Measurements from ENCODE around the gene RHBDF2. TPM values are rescaled to one million over a fixed set of nuclear protein-coding genes. Genes with fewer than 3 reads are reported as not detected.
"Not testable (repeated sequence)": the region's sequence is repeated elsewhere in the genome, so short reads cannot be mapped to it uniquely, and the experiment has no call there.

Gene RHBDF2
- total RNA-seq, 1 experiment from 2014 or later: 5.1 TPM

DNA sequence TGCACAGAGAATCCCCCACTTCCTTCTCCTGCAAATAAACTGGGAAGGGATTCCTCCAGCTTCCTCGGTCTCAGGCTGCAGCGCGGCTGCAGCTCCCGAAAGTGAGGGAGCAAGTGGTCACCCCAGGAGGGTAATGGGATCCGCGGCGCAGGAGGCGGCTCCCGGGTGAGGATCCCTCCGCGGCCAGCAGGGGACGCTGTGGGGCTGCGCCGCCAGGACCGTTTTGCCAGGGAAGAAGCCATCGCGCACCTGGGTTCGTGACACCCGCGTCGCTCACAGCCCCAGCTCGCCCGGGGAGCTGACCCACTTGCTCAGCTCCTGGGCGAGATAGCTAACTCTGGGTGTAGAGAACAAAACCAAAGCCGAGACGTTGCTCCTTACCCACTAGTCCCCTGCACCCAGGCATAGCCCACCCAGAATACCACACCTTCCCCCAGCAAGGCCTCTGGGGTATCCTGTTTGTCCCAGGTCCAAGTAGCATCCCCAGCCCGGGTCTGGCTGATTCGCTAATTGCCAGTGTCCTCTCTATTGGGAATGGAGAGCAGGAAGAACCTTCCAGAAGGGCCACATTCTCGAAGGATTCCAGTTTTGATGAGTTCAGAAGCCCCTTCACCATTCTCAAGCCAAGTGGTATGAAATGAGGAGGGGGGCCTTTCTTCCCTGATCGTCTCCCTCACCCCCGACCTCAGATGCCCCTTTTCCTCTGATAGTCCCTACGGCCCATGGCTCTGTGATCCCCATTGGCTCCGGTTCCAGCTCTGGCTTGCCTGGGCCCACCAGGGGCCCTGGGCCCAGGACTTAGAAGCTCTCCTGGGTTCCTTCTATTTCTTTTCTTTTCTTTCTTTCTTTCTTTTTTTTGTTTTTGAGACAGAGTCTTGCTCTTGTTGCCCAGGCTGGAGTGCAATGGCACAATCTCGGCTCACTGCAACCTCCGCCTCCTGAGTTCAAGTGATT, 22.1 kb upstream of the RHBDF2 start:
- peak; percentile 89 for DNase-seq
- Histone ChIP-seq H3K36me3 (ENCODE audit: insufficient read depth, low read length) (no peaks in the 10 kb centered on the region), H4K20me1 (ENCODE audit: insufficient read depth, low read depth, low read length) (no peaks in the 10 kb centered on the region), H3K9me2 (replicated peaks; ENCODE audit: insufficient read depth, low read length) (no peaks in the 10 kb centered on the region), H3K27ac (ENCODE audit: low read length) (no peak overlapping the region), H3K4me3 (ENCODE audit: low read length) (no peak overlapping the region), H3K27me3 (ENCODE audit: low read length) (no peaks in the 10 kb centered on the region), H3K9ac (ENCODE audit: low read length) (0 out of 2 replicates have a peak overlapping the region, but pooled peaks have one; percentile 15), H3K4me2 (ENCODE audit: low read depth, low read length, poor library complexity, severe bottlenecking) (no peak overlapping the region), H3K79me2 (ENCODE audit: low read length) (no peaks in the 10 kb centered on the region), H3K9me3 (ENCODE audit: low read length) (no peaks in the 10 kb centered on the region), H3K4me1 (ENCODE audit: low read length) (peaks cover 14% of the 10 kb centered on the region), H2AFZ (ENCODE audit: low read length) (no peak overlapping the region)

DNA sequence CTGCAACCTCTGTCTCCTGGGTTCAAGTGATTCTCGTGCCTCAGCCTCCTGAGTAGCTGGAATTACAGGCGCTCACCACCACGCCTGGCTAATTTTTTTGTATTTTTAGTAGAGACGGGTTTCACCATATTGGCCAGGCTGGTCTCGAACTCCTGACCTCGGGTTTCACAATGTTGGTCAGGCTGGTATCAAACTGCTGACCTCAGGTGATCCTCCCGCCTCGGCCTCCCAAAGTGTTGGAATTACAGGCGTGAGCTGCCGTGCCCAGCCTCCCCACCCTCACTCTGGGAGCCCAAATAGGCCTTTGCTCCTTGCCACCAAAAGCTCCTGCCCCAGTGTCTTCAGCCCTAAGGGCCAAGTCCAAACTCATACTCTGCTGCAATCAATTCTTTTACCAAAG, 20.5 kb upstream of the RHBDF2 start:
- not testable (repeated sequence) for H3K27me3 ChIP-seq (ENCODE audit: low read length); H3K9me3 ChIP-seq (ENCODE audit: low read length); H3K9ac ChIP-seq (ENCODE audit: low read length); H4K20me1 ChIP-seq (ENCODE audit: insufficient read depth, low read depth, low read length); DNase-seq; H2AFZ ChIP-seq (ENCODE audit: low read length); H3K4me3 ChIP-seq (ENCODE audit: low read length); H3K9me2 ChIP-seq (replicated peaks; ENCODE audit: insufficient read depth, low read length); H3K36me3 ChIP-seq (ENCODE audit: insufficient read depth, low read length); H3K27ac ChIP-seq (ENCODE audit: low read length); H3K4me2 ChIP-seq (ENCODE audit: low read depth, low read length, poor library complexity, severe bottlenecking); H3K79me2 ChIP-seq (ENCODE audit: low read length); H3K4me1 ChIP-seq (ENCODE audit: low read length)

DNA sequence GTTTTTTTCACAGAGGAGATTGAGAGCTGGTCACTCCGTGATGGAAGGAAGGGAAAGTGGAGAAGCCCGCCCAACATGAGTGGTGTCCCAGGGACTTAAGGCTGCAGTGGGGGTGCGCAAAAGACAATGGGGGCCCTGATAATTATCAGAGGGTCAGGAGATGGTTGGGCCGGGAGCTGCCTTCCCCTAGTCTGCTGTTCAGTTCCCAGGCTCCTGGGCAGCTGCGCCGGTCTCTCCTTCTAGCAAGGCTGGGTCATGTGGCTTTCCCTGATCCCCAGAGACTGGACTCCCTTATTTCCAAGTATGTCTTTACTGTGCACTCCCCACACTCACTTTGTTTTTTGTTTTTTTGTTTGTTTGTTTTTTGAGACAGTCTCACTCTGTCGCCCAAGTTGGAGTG, 20.0 kb upstream of the RHBDF2 start:
- Histone ChIP-seq H2AFZ (ENCODE audit: low read length) (no peak overlapping the region), H3K27me3 (ENCODE audit: low read length) (no peaks in the 10 kb centered on the region), H3K4me3 (ENCODE audit: low read length) (no peak overlapping the region), H3K9me2 (replicated peaks; ENCODE audit: insufficient read depth, low read length) (no peaks in the 10 kb centered on the region), H3K36me3 (ENCODE audit: insufficient read depth, low read length) (no peaks in the 10 kb centered on the region), H3K27ac (ENCODE audit: low read length) (no peak overlapping the region), H3K4me2 (ENCODE audit: low read depth, low read length, poor library complexity, severe bottlenecking) (no peak overlapping the region), H3K9me3 (ENCODE audit: low read length) (no peaks in the 10 kb centered on the region), H4K20me1 (ENCODE audit: insufficient read depth, low read depth, low read length) (no peaks in the 10 kb centered on the region), H3K4me1 (ENCODE audit: low read length) (peaks cover 3% of the 10 kb centered on the region), H3K79me2 (ENCODE audit: low read length) (no peaks in the 10 kb centered on the region), H3K9ac (ENCODE audit: low read length) (no peak overlapping the region)
- no peak for DNase-seq

DNA sequence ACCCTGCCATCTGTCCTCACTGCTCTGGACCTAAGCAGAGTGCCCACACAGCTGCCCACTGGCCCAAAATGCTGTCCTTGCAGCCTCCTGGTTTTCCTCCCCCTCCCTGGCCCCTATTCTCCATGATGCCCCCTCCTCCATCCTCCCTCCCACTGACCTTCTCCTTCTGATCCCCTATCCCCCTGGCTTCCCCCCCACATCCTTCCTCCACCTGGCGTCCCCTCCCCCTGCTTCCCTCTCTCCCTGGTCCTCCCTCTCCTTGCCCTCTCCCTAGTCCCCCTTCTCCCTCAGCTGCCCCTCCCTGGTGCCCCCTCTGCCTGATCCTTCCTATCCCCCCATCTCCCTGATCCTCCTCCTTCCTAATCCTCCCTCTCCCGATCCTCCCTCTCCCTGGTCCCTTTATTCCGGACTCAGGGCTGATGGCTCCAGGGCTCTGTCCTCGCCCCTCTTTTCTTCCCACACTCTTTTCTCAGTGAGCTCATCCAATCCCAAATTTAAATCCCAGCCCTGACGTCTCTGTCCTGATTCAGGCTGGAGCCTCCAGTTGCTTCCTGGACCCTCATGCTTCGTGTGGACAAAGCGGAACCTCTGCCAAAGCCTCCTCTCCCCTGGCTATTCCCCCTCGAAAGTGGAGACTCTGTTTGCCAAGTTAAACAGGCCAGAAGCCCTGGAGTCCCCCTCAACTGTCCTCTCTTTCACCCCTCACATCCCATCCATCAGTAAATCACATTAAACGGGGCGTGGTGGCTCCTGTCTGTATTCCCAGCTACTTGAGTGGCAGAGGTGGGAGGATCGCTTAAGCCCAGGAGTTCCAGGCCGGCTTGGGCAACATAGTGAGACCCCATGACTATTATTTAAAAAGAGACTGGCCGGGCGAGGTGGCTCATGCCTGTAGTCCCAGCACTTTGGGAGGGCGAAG, 18.1 kb upstream of the RHBDF2 start:
- Histone ChIP-seq H3K36me3 (ENCODE audit: insufficient read depth, low read length) (no peaks in the 10 kb centered on the region), H3K9me3 (ENCODE audit: low read length) (no peaks in the 10 kb centered on the region), H3K27ac (ENCODE audit: low read length) (no peak overlapping the region), H3K79me2 (ENCODE audit: low read length) (no peaks in the 10 kb centered on the region), H3K4me2 (ENCODE audit: low read depth, low read length, poor library complexity, severe bottlenecking) (no peak overlapping the region), H3K9ac (ENCODE audit: low read length) (no peak overlapping the region), H4K20me1 (ENCODE audit: insufficient read depth, low read depth, low read length) (no peaks in the 10 kb centered on the region), H3K4me1 (ENCODE audit: low read length) (peaks cover 3% of the 10 kb centered on the region), H3K9me2 (replicated peaks; ENCODE audit: insufficient read depth, low read length) (no peaks in the 10 kb centered on the region), H3K27me3 (ENCODE audit: low read length) (no peaks in the 10 kb centered on the region), H3K4me3 (ENCODE audit: low read length) (no peak overlapping the region), H2AFZ (ENCODE audit: low read length) (no peak overlapping the region)
- DNase-seq: no peak

DNA sequence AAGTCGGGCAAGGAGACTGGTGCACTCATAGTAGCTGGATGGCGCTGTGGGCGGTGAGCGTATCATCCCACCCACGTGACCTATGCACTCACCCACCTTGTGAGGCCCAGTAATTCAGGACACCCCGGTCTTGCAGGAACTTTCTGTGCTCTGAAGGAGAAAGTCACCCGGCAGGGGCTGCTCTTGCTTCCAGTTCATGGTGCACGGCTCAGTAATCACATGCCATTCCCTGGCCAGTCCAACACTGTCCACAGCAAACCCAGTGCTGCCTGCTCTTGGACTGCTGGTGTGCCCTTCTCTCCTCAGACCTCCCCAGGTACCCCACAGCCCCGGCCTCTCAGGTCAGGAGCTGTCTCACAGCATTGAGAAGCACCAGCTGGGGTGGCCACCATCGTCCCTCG, 16.4 kb upstream of the RHBDF2 start:
- no peak overlapping the region for H2AFZ ChIP-seq (ENCODE audit: low read length)
- no peak overlapping the region for H3K4me2 ChIP-seq (ENCODE audit: low read depth, low read length, poor library complexity, severe bottlenecking)
- no peak overlapping the region for H3K27ac ChIP-seq (ENCODE audit: low read length)
- H3K4me3 ChIP-seq (ENCODE audit: low read length): no peak overlapping the region
- no peaks in the 10 kb centered on the region for H3K36me3 ChIP-seq (ENCODE audit: insufficient read depth, low read length)
- H3K79me2 ChIP-seq (ENCODE audit: low read length): no peaks in the 10 kb centered on the region
- H3K27me3 ChIP-seq (ENCODE audit: low read length): no peaks in the 10 kb centered on the region
- no peaks in the 10 kb centered on the region for H4K20me1 ChIP-seq (ENCODE audit: insufficient read depth, low read depth, low read length)
- no peaks in the 10 kb centered on the region for H3K9me2 ChIP-seq (replicated peaks; ENCODE audit: insufficient read depth, low read length)
- DNase-seq: no peak
- H3K9me3 ChIP-seq (ENCODE audit: low read length): no peaks in the 10 kb centered on the region
- no peaks in the 10 kb centered on the region for H3K4me1 ChIP-seq (ENCODE audit: low read length)
- no peak overlapping the region for H3K9ac ChIP-seq (ENCODE audit: low read length)

DNA sequence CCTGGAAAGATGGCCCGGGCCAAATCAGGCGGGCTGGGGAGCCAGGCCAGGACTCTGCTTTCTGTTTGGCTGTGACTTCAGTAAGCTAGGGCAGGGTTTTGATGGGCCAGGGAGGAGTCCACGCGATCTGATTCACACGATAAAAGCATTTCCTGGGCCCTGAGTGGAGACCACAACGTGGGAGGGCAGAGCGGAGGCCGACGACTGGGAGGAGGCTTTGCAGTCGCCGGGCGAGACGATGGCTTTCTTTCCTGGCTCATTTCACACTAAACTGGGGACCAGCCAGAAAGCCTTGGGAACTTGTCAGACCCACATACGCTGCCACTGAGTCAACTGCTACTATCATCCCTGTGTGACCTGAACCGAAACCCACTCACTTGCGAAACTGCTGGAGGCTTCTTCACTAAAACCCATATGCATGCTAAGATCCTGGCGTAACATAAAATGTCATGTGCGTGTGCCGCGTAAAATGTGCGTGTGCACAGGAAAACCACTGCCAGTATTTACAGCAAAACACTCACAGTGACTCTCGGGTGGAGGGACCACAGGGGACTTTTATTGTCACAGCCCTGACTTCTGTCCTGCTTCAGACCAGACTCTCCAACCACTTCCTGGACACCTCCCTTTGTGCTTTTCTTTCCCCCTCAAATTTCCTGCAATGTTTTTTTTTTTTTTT, 14.2 kb upstream of the RHBDF2 start:
- Histone ChIP-seq H3K27ac (ENCODE audit: low read length) (no peak overlapping the region), H3K4me3 (ENCODE audit: low read length) (no peak overlapping the region), H3K27me3 (ENCODE audit: low read length) (no peaks in the 10 kb centered on the region), H4K20me1 (ENCODE audit: insufficient read depth, low read depth, low read length) (no peaks in the 10 kb centered on the region), H3K9me2 (replicated peaks; ENCODE audit: insufficient read depth, low read length) (no peaks in the 10 kb centered on the region), H3K9me3 (ENCODE audit: low read length) (no peaks in the 10 kb centered on the region), H3K36me3 (ENCODE audit: insufficient read depth, low read length) (no peaks in the 10 kb centered on the region), H3K9ac (ENCODE audit: low read length) (no peak overlapping the region), H3K4me1 (ENCODE audit: low read length) (no peaks in the 10 kb centered on the region), H2AFZ (ENCODE audit: low read length) (no peak overlapping the region), H3K79me2 (ENCODE audit: low read length) (no peaks in the 10 kb centered on the region), H3K4me2 (ENCODE audit: low read depth, low read length, poor library complexity, severe bottlenecking) (no peak overlapping the region)
- DNase-seq: no peak

DNA sequence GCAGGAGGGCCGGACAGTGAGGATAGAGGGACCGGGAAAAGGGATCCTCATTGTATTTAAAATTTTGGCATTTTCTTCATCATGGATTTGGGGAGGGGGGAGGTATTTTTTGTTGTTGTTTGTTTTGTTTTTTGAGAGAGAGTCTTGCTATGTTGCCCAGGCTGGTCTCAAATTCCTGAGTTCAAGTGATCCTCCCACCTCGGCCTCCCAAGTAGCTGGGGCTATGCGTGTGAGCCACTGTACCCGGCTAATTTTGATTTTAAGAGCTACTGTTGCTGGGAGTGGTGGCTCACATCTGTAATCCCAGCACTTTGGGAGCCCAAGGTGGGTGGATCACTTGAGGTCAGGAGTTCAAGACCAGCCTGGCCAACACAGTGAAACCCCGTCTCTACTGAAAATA, 13.1 kb upstream of the RHBDF2 start:
- not testable (repeated sequence) for H3K36me3 ChIP-seq (ENCODE audit: insufficient read depth, low read length); H3K4me3 ChIP-seq (ENCODE audit: low read length); H3K27me3 ChIP-seq (ENCODE audit: low read length); H3K4me2 ChIP-seq (ENCODE audit: low read depth, low read length, poor library complexity, severe bottlenecking); H3K9me3 ChIP-seq (ENCODE audit: low read length); H3K4me1 ChIP-seq (ENCODE audit: low read length); H4K20me1 ChIP-seq (ENCODE audit: insufficient read depth, low read depth, low read length); H3K27ac ChIP-seq (ENCODE audit: low read length); H3K9ac ChIP-seq (ENCODE audit: low read length); DNase-seq; H2AFZ ChIP-seq (ENCODE audit: low read length); H3K9me2 ChIP-seq (replicated peaks; ENCODE audit: insufficient read depth, low read length); H3K79me2 ChIP-seq (ENCODE audit: low read length)

DNA sequence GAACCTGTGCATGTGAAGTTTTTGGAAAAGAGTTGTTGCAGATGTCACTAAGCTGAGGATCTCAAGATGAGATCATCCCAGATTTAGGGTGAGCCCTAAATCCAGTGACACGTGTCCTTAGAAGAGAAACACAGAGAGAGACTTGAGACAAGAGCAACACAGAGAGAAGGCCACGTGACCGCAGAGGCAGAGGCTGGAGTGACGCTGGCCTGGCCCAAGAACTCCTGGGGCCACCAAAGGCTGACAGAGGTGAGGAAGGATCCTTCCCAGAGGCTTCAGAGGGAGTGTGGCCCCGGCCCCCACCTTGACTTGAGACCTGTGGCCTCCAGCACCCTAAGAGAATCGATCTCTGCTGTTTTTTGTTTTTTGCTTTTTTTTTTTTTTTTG, 12.1 kb upstream of the RHBDF2 start:
- no peak overlapping the region for H3K4me2 ChIP-seq (ENCODE audit: low read depth, low read length, poor library complexity, severe bottlenecking)
- no peak overlapping the region for H3K27ac ChIP-seq (ENCODE audit: low read length)
- H4K20me1 ChIP-seq (ENCODE audit: insufficient read depth, low read depth, low read length): no peaks in the 10 kb centered on the region
- no peaks in the 10 kb centered on the region for H3K4me1 ChIP-seq (ENCODE audit: low read length)
- no peak overlapping the region for H2AFZ ChIP-seq (ENCODE audit: low read length)
- no peaks in the 10 kb centered on the region for H3K27me3 ChIP-seq (ENCODE audit: low read length)
- no peaks in the 10 kb centered on the region for H3K79me2 ChIP-seq (ENCODE audit: low read length)
- no peak overlapping the region for H3K9ac ChIP-seq (ENCODE audit: low read length)
- H3K9me2 ChIP-seq (replicated peaks; ENCODE audit: insufficient read depth, low read length): no peaks in the 10 kb centered on the region
- no peaks in the 10 kb centered on the region for H3K9me3 ChIP-seq (ENCODE audit: low read length)
- no peak for DNase-seq
- no peak overlapping the region for H3K4me3 ChIP-seq (ENCODE audit: low read length)
- no peaks in the 10 kb centered on the region for H3K36me3 ChIP-seq (ENCODE audit: insufficient read depth, low read length)
